HG03460 (cell line): ENCODE results near the gene SLC29A4.
"Not testable (repeated sequence)": the region's sequence is repeated elsewhere in the genome, so short reads cannot be mapped to it uniquely, and the experiment has no call there.

ENCODE experiments used
- ATAC-seq: cut with Tn5 transposase; IDR thresholded peaks from one replicate; pipeline ENCODE4 v1.9.1; 2021; ENCODE audit not compliant: unreplicated experiment

The SLC29A4 gene, protein sequence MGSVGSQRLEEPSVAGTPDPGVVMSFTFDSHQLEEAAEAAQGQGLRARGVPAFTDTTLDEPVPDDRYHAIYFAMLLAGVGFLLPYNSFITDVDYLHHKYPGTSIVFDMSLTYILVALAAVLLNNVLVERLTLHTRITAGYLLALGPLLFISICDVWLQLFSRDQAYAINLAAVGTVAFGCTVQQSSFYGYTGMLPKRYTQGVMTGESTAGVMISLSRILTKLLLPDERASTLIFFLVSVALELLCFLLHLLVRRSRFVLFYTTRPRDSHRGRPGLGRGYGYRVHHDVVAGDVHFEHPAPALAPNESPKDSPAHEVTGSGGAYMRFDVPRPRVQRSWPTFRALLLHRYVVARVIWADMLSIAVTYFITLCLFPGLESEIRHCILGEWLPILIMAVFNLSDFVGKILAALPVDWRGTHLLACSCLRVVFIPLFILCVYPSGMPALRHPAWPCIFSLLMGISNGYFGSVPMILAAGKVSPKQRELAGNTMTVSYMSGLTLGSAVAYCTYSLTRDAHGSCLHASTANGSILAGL

DNA sequence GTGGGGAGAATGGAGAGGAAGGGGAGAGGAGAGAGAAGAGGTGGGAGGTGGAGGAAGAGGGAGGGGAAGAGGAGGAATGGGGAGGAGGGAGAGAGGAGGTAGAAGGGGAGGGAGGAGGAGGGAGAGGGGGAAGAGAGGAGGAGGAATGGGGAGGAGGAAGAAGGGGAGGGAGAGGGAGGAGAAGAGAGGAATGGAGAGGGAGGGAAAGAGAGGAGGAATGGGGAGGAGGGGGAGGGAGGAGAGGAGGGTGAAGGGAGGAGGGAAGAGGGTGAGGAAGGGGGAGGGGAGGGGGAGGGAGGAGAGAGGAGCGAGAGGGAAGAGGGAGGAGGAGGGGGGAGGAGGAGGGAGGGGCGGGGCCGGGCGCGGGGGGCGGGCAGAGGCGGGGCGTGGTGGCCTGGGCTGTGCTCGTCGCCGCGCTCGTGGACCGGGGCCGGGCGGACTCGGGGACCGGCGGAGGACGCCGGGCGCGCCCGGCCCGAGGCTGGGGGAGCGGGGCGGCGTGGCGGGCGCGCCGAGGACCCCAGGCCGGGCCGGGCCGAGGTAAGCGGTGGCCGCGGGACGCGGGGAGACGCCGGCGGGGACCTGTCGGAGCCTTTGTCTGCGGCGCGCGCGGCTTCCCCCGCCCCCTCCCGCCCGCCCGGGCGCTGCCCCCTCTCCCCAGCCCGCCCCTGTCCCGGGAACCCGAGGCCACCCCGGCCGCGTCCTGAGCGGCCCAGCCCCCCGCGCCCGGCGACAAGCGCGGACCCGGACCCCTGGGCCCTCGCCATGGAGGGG is at the start of gene SLC29A4:
TSS of gene SLC29A4 (plus strand) at position 401 of the 774 bp plus-strand sequence. CDS start 4,874 bp downstream, outside the sequence.
- no peak for ATAC-seq

GRCh38 chr7:5234852-5235831 is 47.6 kb upstream of the SLC29A4 start:
- ATAC-seq, result no peak

DNA sequence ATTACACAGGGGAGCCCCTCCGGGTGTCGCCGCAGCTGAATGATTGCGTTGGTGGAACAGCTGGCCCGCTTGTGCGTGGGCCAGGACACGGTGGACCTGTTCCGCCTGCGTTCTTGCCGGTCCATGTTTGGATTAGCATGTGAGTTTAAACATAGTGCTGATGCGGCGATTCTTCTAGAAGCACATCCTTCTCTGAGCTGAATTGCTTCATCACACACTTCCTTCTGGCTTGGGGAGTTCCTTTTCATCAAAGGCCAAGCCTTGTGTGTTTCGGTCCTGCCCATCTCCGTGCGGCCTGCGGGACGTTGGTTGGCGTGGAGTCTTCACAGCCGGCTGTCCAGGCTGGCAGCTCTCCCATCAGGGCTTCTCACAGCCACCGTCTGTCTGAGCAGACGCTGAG is 45.5 kb upstream of the SLC29A4 start:
- ATAC-seq, result no peak

GRCh38 chr7:5238500-5238899 is 44.2 kb upstream of the SLC29A4 start:
- no peak for ATAC-seq

GRCh38 chr7:5243261-5243660 is 39.5 kb upstream of the SLC29A4 start:
- no peak for ATAC-seq

GRCh38 chr7:5248201-5248885 is 34.4 kb upstream of the SLC29A4 start:
- ATAC-seq, result no peak

DNA sequence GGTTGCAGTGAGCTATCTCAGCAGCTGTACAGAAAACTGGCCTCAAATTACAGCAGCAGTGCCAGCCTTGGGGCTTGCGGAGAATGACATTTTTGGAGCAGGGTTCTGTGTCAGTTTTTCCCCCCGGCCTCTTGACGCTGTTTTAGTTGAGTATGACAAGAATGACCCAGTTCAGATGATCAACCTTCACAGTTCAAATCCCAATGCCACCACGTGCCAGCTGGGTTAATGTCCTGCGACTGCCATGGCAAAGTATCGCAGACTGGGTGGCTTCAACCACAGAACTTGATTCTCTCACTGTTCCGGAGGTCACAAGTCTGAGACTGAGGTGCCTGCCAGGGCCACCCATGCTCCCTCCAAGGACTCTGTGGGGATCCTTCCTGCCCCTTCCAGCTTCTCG is 32.0 kb upstream of the SLC29A4 start:
- not testable (repeated sequence) for ATAC-seq

- ATAC-seq, result not testable (repeated sequence)
Observed at GRCh38 chr7:5253529-5253928, 29.2 kb upstream of the SLC29A4 start.

DNA sequence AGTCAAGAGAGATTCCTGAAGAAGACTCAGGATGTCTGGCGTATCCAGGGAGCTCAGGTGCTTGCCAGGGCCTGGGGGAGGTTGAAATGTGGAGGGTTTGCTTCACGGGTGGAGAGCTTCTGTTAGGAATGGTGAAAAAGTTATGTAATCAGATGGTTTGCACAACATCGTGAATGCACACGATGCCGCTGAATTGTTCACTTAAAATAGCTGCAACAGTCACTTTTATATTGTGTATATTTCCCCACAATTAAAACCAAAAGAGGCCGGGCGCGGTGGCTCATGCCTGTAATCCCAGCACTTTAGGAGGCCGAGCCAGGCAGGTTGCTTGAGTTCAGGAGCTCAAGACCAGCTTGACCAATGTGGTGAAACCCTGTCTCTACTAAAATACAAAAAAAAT is 28.4 kb upstream of the SLC29A4 start:
- not testable (repeated sequence) for ATAC-seq

- ATAC-seq, result no peak
Observed at GRCh38 chr7:5255832-5256231, 26.9 kb upstream of the SLC29A4 start.

DNA sequence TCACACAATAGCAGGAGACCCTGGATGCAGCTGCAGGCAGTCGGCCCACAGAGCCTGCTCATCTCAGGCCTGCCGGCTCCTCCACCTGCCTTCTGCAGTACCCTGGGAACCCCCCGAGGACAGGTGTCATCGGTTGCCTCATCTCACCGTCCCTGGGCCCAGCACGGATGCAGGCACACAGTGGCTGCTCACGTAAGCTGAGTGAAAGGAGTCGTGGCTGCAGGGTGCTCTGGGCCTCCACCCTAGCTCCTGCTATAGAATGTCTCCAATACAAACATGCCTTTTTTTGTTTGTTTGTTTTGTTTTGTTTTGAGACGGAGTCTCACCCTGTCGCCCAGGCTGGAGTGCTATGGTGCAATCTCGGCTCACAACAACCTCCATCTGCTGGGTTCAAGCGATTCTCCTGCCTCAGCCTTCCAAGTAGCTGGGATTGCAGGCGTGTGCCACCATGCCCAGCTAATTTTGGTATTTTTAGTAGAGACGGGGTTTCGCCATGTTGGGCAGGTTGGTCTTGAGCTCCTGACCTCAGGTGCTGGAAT is 22.1 kb upstream of the SLC29A4 start:
- not testable (repeated sequence) for ATAC-seq

DNA sequence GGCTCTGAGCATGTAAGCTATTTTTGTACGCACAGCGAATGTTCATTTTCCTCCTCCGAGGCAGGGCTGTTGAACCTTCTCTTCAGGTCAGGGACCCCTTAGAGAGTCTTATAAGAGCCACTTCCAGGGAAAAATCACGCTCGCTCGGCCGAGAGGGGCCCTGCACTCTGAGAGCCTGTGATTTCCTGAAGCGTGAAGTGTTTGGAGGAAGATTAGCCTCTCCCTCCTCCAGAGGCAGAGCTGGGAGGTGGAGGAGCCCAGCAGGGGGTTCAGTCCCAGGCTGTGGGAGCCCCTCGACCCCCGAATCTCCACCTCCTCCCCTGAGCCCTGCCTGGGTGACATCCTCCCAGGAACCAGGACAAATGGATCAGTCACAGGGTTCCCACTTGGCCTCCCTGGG is 19.7 kb upstream of the SLC29A4 start:
- ATAC-seq, result not testable (repeated sequence)

DNA sequence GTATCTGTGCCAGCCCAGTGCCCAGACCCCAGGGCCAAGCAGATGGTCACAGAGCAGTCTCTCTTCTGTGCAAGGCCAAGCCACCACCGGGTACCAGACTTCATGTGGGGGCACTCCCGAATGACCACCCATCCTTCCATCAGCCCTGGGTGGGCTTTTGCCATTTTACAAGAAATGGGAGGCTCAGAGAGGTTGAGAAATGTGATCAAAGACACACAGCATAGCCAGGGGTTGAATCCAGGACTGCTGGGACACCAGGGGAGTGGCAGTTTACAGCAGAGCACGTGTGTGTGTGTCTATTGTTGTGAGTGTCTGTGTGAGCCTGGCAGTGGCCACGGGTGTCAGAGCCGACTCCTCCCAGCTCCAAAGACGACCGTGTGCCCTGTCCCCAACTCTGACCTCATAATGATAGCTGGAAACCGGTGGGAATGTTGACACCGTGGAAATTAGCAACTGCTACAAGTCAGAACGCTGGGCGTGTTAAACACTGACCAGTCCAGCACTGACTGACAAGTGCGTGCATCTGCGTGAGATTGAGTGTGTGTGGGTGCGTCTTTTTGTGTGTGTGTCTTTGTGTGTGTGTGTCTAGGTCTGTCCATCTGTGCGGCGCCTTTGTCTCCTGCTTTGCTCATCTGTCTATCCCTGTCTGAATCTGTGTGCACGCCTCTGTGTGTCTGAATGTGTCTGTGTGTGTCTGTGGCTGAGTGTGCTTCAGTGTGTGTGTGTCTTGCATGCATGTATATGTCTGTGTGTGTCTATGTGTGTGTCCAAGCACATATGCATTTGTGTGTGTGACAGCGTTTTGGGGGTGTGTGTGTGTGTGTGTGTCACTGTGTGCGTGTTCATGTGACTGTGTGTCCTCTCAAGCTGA is 17.2 kb upstream of the SLC29A4 start:
- ATAC-seq, result no peak

DNA sequence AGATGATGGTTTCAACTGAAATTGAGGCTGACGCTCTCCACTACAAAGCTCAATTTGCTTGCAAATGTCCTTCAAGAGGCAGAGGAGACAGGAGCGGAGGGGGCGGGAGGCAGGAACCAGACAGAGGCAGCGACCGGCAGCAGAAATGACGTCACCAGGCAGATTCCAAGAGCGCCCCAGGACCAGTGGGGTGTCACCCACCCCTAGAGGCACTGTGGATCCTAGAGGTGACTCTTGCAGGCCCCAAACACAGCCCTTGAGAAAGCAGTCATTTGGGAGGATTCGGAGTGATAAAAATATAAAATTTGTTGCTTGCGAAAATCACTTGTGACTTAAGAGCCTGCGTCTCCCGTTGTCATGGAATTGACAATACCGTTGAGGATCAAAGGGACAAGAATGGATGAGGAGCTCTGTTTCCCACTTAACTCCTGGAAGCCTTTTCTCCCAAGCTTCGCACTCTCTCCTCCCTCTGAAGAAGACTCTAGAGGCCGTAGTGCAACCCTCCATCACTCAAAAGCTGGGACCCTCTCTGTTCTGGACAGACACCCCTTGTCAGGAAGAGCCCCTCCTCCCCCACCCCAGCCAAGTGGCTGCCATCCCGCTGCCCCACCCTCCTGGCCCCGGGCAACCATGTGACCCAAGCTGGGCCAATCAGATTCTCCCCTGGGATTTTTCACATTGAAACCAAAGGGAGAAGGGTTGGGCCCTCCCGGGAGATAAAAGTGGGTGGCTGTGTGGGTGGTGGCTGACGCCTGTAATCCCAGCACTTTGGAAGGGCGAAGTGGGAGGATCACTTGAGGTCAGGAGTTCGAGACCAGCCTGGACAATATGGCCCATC is 16.3 kb upstream of the SLC29A4 start:
- ATAC-seq, result no peak

DNA sequence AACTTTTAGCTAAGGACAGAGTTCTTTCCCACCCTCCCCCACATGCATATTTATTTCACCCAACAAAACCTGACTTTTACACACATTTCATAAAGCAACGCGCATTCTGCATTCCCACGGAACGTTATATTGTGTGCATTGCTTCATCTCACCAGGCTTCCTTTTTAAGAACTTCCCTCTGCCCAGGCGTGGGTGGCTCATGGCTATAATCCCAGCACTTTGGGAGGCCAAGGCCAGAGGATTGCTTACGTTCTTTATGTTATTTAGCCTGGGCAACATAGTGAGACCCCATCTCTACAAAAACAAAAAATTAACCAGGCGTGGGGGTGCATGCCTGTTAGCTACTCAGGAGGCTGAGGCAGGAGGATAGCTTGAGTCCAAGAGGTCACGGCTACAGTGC is 14.9 kb upstream of the SLC29A4 start:
- ATAC-seq, result not testable (repeated sequence)

- not testable (repeated sequence) for ATAC-seq
Observed at GRCh38 chr7:5269992-5270657, 12.6 kb upstream of the SLC29A4 start.

- no peak for ATAC-seq
Observed at GRCh38 chr7:5270788-5271187, 12.0 kb upstream of the SLC29A4 start.
